Stimulated activated effector memory CD8-positive, alpha-beta T cell treated with anti-CD3 and anti-CD28 coated beads, Interleukin-12 subunit alpha, Interleukin-12 subunit beta, amount 100 ng/mL, for 72 hours (primary cell): Measurements from ENCODE around the gene AK2.
"Not testable (repeated sequence)": the region's sequence is repeated elsewhere in the genome, so short reads cannot be mapped to it uniquely, and the experiment has no call there.

Experiments
- ATAC-seq: fragments of 150-1000 bp; cut with Tn5 transposase; 2 replicates; pipeline ENCODE4 v1.10.0; 2021
- DNase-seq, 2 donors: peaks; one replicate each; pipeline ENCODE4 v3.0.0; 2021 to 2022; ENCODE audit warnings: low spot score in 2 of 2
- H3K27ac Mint-ChIP-seq: one replicate; pipeline ENCODE4 v1.8.0; 2022; ENCODE audit warnings: mild to moderate bottlenecking, mixed read lengths
- H3K36me3 Mint-ChIP-seq: one replicate; pipeline ENCODE4 v1.8.0; 2022; ENCODE audit warnings: mild to moderate bottlenecking, mixed read lengths
- H3K4me1 Mint-ChIP-seq: one replicate; pipeline ENCODE4 v1.8.0; 2022; ENCODE audit warnings: mixed read lengths
- H3K4me3 Mint-ChIP-seq: one replicate; pipeline ENCODE4 v1.8.0; 2022; ENCODE audit warnings: mild to moderate bottlenecking, mixed read lengths
- H3K9me3 Mint-ChIP-seq: one replicate; pipeline ENCODE4 v1.8.0; 2022; ENCODE audit warnings: mixed read lengths

Gene AK2

GRCh38 chr1:33042831-33043230, 6.1 kb upstream of the AK2 start:
- H3K4me3 Mint-ChIP-seq, result no peak overlapping the region
- H3K4me1 Mint-ChIP-seq, result peaks cover 28% of the 10 kb centered on the region
- no peak overlapping the region for H3K27ac Mint-ChIP-seq
- no peaks in the 10 kb centered on the region for H3K9me3 Mint-ChIP-seq
- DNase-seq (no peak), ATAC-seq (no peak)
- no peaks in the 10 kb centered on the region for H3K36me3 Mint-ChIP-seq

- DNase-seq (no peak), ATAC-seq (no peak)
- Mint-ChIP-seq H3K4me3 (no peak overlapping the region), H3K27ac (no peak overlapping the region), H3K36me3 (peaks cover 10% of the 10 kb centered on the region), H3K4me1 (peaks cover 29% of the 10 kb centered on the region), H3K9me3 (no peaks in the 10 kb centered on the region)
Measured at GRCh38 chr1:33041026-33041425, 4.3 kb upstream of the AK2 start.

- no peak for DNase-seq
- Mint-ChIP-seq H3K4me1 (peaks cover 28% of the 10 kb centered on the region), H3K27ac (peak overlapping the region; percentile 17), H3K4me3 (no peak overlapping the region), H3K36me3 (peaks cover 22% of the 10 kb centered on the region), H3K9me3 (no peaks in the 10 kb centered on the region)
- ATAC-seq, result no peak
Measured at GRCh38 chr1:33039840-33040239, 3.2 kb upstream of the AK2 start.

- peak overlapping the region; percentile 96 for H3K27ac Mint-ChIP-seq
- H3K9me3 Mint-ChIP-seq, result no peaks in the 10 kb centered on the region
- H3K4me3 Mint-ChIP-seq, result peak overlapping the region; percentile 90
- H3K36me3 Mint-ChIP-seq, result peaks cover 59% of the 10 kb centered on the region
- peaks cover 50% of the 10 kb centered on the region for H3K4me1 Mint-ChIP-seq
- DNase-seq (no peak), ATAC-seq (peak; percentile 0)
Measured at GRCh38 chr1:33036051-33036525, 595 bp downstream of the AK2 start.

- H3K4me3 Mint-ChIP-seq, result peak overlapping the region; percentile 8
- H3K36me3 Mint-ChIP-seq, result peaks cover 97% of the 10 kb centered on the region
- H3K4me1 Mint-ChIP-seq, result peaks cover 65% of the 10 kb centered on the region
- H3K27ac Mint-ChIP-seq, result no peak overlapping the region
- no peaks in the 10 kb centered on the region for H3K9me3 Mint-ChIP-seq
- DNase-seq, result no peak
- no peak for ATAC-seq
Measured at GRCh38 chr1:33032126-33032869, 4.4 kb downstream of the AK2 start.

- H3K4me1 Mint-ChIP-seq, result peaks cover 58% of the 10 kb centered on the region
- no peak for DNase-seq
- ATAC-seq, result no peak
- H3K9me3 Mint-ChIP-seq, result no peaks in the 10 kb centered on the region
- no peak overlapping the region for H3K27ac Mint-ChIP-seq
- H3K36me3 Mint-ChIP-seq, result peaks cover 98% of the 10 kb centered on the region
- H3K4me3 Mint-ChIP-seq, result peak overlapping the region; percentile 8
Measured at GRCh38 chr1:33031506-33031905, 5.2 kb downstream of the AK2 start.

- no peaks in the 10 kb centered on the region for H3K9me3 Mint-ChIP-seq
- no peak for DNase-seq
- no peak for ATAC-seq
- H3K36me3 Mint-ChIP-seq, result peaks cover 89% of the 10 kb centered on the region
- peaks cover 56% of the 10 kb centered on the region for H3K4me1 Mint-ChIP-seq
- no peak overlapping the region for H3K27ac Mint-ChIP-seq
- H3K4me3 Mint-ChIP-seq, result no peak overlapping the region
Measured at GRCh38 chr1:33030575-33030974, 6.1 kb downstream of the AK2 start.

- Mint-ChIP-seq H3K4me3 (no peak overlapping the region), H3K27ac (peak overlapping the region; percentile 30), H3K36me3 (peaks cover 87% of the 10 kb centered on the region)
Measured at GRCh38 chr1:33029921-33030320, 6.8 kb downstream of the AK2 start.

GRCh38 chr1:33029209-33029608, 7.5 kb downstream of the AK2 start:
- peak overlapping the region; percentile 30 for H3K27ac Mint-ChIP-seq
- H3K36me3 Mint-ChIP-seq, result peaks cover 87% of the 10 kb centered on the region
- ATAC-seq (no peak), DNase-seq (no peak)
- H3K9me3 Mint-ChIP-seq, result no peaks in the 10 kb centered on the region
- H3K4me3 Mint-ChIP-seq, result no peak overlapping the region
- H3K4me1 Mint-ChIP-seq, result peaks cover 58% of the 10 kb centered on the region

More at GRCh38 chr1:33029921-33030320, 6.8 kb downstream of the AK2 start:
- H3K4me1 Mint-ChIP-seq, result peaks cover 57% of the 10 kb centered on the region
- no peaks in the 10 kb centered on the region for H3K9me3 Mint-ChIP-seq
- DNase-seq, result no peak
- ATAC-seq, result no peak

- ATAC-seq, result no peak
- Mint-ChIP-seq H3K27ac (no peak overlapping the region), H3K36me3 (peaks cover 87% of the 10 kb centered on the region), H3K4me1 (peaks cover 45% of the 10 kb centered on the region), H3K9me3 (no peaks in the 10 kb centered on the region), H3K4me3 (peak overlapping the region; percentile 41)
- no peak for DNase-seq
Measured at GRCh38 chr1:33025761-33026160, 10.9 kb downstream of the AK2 start.

GRCh38 chr1:33025180-33025569, 11.5 kb downstream of the AK2 start:
- Mint-ChIP-seq H3K9me3 (no peaks in the 10 kb centered on the region), H3K4me3 (peak overlapping the region; percentile 41), H3K27ac (peak overlapping the region; percentile 75), H3K36me3 (peaks cover 87% of the 10 kb centered on the region), H3K4me1 (peaks cover 41% of the 10 kb centered on the region)
- DNase-seq (no peak), ATAC-seq (no peak)

- peaks cover 36% of the 10 kb centered on the region for H3K4me1 Mint-ChIP-seq
- DNase-seq, result peak; percentile 45 to 79
- ATAC-seq, result peak; percentile 85
- peak overlapping the region; percentile 41 for H3K4me3 Mint-ChIP-seq
- not testable (repeated sequence) for H3K9me3 Mint-ChIP-seq
- peak overlapping the region; percentile 75 for H3K27ac Mint-ChIP-seq
- peaks cover 87% of the 10 kb centered on the region for H3K36me3 Mint-ChIP-seq
Measured at GRCh38 chr1:33024430-33025179, 12.1 kb downstream of the AK2 start.

GRCh38 chr1:33022650-33023200, 14.0 kb downstream of the AK2 start:
- Mint-ChIP-seq H3K36me3 (peaks cover 87% of the 10 kb centered on the region), H3K4me1 (peaks cover 49% of the 10 kb centered on the region), H3K4me3 (no peak overlapping the region), H3K9me3 (no peaks in the 10 kb centered on the region), H3K27ac (no peak overlapping the region)
- ATAC-seq (no peak), DNase-seq (no peak)

GRCh38 chr1:33021567-33022431, 14.9 kb downstream of the AK2 start:
- H3K4me3 Mint-ChIP-seq, result no peak overlapping the region
- DNase-seq (no peak), ATAC-seq (no peak)
- peaks cover 57% of the 10 kb centered on the region for H3K4me1 Mint-ChIP-seq
- no peaks in the 10 kb centered on the region for H3K9me3 Mint-ChIP-seq
- peaks cover 87% of the 10 kb centered on the region for H3K36me3 Mint-ChIP-seq
- H3K27ac Mint-ChIP-seq, result no peak overlapping the region

- ATAC-seq (peak; percentile 94), DNase-seq (no peak)
- Mint-ChIP-seq H3K36me3 (peaks cover 97% of the 10 kb centered on the region), H3K4me1 (peaks cover 30% of the 10 kb centered on the region), H3K4me3 (peak overlapping the region; percentile 44), H3K27ac (peak overlapping the region; percentile 87), H3K9me3 (no peaks in the 10 kb centered on the region)
Measured at GRCh38 chr1:33018112-33018511, 18.6 kb downstream of the AK2 start.
